ENCODE measurements around the gene RNF223. TPM values are rescaled to one million over a fixed set of nuclear protein-coding genes. Genes with fewer than 3 reads are reported as not detected.
"Not testable (repeated sequence)": the region's sequence is repeated elsewhere in the genome, so short reads cannot be mapped to it uniquely, and the experiment has no call there.

RNF223 gene
- polyA plus RNA-seq, 1 donor, result 0.32 TPM

- no peak for DNase-seq
Observed at GRCh38 chr1:1087351-1088028, 13.4 kb upstream of the RNF223 start.

DNA sequence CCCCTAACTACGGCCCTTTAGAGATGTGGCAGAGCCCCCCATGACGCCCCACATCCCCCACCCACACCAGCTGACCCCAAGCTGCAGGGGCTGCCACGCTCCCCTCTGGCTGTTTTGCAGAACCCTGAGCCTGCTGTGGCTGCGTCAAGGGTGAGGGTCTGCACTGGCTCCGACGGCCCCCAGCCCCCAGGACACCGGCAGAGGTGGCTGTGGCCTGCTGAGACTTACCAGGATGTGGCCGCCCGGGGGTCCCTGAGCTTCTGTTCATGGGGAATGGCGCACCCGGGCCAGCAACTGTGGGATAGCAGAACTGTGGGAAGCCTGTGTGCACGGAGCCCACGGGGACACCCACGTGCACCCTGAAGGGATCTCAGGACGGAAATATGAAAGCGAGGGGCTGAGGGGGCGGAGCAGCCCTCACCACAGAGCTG lies 12.8 kb upstream of the RNF223 start:
- DNase-seq, result no peak

DNA sequence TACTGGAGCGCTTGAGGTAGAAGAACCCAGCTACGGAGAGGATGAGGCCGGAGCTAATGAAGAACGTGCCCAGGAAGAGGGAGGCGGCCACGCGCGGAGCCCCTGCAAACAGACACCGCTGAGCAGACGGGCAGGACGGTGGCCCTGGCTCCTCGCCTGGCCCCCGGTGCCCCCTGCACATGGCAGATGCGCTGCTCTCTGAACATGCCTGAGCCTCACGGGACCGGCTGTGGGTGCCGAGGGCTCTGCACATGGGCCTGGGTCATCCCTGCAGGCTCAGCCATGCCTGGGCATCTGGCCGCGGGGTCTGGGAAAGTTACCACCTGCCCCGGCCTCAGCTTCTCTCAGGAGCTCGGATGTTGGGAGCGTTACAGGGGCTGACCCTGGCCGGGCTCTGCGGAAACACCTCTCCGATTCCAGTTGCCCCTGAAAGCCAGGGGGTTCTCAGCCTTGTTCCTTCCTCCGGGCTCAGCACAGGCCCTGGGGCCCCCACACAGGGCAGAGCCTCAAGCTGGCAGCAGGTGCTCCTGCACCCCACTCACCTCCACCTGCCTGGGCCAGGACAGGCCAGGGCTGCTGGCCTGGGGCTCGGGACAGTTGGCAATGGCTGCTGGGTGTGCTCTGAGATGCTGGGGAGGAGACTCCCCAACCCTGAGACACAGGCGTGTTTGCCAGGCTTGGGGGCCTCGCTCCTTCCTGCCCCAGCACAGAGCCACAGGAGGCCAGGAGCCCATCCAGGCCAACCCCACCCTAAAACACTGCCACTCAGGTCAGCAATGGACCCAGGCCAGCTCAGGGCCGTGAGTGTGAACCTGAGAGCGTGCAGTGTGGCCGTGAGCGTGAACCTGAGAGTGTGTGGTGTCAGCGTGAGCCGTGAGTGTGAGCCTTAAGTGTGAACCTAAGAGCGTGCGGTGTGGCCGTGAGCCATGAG lies 12.1 kb upstream of the RNF223 start:
- DNase-seq, result no peak

DNA sequence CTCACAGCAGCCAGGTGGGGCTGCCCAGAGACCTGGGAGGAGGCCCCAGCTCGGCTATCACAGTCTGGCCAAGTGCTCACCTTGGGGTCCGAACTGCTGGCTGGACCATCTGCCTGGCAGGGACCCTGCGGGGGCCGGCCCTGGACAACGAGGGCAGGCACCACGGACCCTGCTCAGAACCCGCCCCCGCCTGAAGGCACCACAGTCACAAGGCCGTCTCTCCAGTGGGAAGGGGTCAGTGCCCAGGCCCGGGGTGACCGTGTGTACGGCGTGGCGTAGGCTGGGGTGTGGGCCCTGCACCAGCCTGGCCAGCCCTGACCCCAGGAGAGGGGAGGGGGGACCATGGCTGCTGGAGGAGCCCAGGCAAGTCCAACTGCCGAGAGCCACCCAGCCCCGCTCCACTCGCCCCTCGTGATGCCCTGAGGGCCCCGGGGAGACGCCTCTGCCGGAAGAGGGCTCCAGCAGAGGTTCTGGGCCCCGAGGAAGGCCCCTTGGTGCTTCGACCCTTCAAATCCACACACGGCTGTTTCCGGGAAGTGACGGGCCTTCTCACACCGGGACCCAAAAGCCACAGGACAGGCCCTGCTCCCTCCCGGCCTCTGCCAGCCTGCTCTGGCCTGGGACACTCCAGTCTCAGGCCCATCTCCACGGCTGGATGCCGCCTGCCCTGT lies 11.2 kb upstream of the RNF223 start:
- no peak for DNase-seq

GRCh38 chr1:1084372-1085170 lies 10.5 kb upstream of the RNF223 start:
- no peak for DNase-seq

DNA sequence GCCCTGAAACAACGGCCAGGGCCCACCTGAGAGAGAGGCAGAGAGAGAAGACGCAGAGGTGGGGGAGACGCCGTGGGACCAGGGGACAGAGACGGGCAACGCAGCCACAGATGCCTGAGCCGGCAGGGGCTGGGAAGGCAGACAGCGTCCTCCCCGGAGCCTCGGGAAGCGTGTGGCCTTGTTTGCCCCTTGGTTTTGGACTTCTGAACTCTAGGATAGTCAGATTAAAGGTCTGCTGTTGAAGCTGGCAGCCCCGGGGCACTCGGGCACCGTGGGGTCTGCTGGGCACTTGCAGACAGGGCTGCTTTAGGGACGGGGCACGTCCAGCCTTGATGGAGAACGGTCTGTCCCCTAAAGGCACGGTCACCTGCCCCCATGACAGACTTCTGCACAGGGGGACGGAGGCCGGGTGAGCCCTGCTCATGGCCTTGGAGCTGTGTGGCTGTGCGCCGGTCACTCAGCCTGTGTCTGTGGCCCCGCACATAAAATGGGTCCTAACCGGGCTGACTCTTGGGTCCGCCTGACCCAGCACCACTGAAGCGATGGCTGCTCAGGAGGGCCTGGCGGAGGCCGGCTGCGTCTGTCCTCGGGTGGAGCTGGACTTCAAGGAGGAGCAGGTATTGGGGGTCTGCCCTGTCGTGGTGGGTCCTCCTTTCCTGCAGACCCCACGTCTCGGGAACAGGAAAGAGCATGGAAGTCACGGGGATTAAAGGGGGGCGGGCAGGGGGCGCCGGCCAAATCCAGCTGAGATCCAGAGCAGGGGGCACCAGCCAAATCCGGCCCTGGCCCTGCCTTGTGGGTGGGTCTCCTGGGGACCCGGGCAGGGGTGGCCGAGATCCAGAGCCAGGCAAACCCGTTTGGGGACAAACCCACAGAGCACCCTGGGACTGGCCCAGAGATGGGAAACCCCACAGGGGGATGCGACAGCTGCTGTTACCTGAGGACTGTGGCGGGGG lies 9.6 kb upstream of the RNF223 start:
- no peak for DNase-seq

GRCh38 chr1:1082776-1083415 lies 8.8 kb upstream of the RNF223 start:
- no peak for DNase-seq

- no peak for DNase-seq
Observed at GRCh38 chr1:1082239-1082775, 8.2 kb upstream of the RNF223 start.

DNA sequence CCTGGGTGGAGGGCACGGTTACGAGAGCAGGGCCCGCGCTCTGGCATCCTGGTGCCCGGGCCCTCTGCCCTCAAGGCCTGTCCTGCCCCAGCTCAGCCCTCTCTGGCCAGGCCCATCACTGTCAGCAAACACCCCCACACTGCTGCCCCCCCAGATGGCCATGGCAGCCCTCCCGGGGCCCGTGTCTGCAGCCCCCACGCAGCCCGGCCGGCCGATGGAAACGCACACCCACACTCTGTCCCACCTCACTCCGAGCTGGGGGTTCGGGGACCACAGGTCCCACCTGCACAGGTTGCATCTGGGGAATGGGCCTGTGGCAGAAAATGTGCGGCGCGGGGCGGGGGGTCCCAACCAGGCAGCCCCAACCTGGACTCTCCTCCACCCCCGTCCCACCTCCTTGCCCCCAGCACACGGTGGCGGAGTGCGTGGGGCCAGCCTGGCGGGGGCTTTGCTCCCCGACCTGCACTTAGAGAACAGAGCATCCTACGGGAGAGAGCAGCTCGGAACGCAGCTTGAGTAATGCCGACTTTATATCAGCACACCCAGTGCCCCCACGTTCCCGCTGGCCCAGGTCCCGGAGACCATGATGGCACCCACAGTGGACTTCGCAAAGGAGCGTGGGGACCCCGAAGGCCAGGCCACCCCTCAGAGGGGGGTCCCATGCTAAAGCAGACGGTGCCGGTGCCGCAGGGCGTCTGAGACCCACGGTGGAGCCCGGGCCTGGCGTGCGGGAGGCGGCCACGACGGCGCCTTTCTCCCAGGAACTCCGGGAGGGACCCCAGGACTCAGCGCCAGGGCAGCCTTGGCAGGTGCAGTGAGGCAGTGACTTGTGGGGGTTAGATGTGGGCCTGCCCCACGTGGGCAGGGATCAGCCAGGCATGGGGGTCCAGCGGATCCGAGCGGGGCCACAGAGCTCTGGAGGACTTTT lies 7.5 kb upstream of the RNF223 start:
- no peak for DNase-seq

DNA sequence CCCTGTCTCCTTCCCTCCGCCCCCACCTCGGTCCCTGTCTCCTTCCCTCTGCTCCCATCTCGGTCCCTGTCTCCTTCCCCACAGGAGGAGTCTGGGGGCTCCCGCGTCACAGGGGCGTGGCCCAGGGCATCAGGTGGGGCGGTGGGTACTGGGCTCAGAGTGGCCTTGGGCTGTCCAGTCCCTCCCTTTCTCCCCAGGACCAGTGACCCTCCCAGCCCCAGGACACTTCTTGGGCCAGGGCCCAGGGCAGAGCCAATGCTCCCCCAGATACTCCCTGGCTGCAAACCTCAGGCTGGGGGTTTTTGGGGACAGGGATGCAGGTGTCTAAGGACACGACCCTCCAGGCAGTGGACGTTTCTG lies 6.8 kb upstream of the RNF223 start:
- DNase-seq, result no peak

DNA sequence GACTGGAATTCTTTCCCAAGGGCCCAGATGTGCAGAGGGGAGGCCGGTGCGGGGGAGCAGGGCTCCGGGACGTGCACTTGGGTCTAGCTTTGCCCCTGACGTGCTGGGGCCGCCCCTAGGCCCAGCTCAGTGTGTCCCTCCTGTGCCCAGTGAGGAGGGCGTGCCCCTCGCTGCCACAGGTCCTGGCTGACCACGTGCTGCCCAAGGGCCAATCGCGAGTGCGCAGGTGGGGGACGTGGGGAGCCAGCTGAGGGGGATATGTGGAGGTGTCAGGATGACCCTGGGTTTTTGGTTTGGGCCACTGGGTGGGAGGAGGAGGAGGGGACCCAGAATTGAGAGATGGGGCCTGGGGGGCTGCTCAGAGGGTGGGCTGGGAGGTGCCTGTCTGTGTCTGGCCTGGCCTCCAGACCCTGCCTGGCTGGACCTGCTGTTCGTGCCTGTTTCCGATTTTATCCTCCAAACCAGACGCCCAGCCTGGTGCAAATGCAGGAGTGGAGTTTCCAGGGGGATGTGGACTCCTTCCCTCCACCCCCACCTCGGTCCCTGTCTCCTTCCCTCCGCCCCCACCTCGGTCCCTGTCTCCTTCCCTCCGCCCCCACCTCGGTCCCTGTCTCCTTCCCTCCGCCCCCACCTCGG lies 6.1 kb upstream of the RNF223 start:
- DNase-seq, result no peak

GRCh38 chr1:1079408-1080121 lies 5.5 kb upstream of the RNF223 start:
- no peak for DNase-seq

- not testable (repeated sequence) for DNase-seq
Observed at GRCh38 chr1:1077396-1077795, 3.3 kb upstream of the RNF223 start.

DNA sequence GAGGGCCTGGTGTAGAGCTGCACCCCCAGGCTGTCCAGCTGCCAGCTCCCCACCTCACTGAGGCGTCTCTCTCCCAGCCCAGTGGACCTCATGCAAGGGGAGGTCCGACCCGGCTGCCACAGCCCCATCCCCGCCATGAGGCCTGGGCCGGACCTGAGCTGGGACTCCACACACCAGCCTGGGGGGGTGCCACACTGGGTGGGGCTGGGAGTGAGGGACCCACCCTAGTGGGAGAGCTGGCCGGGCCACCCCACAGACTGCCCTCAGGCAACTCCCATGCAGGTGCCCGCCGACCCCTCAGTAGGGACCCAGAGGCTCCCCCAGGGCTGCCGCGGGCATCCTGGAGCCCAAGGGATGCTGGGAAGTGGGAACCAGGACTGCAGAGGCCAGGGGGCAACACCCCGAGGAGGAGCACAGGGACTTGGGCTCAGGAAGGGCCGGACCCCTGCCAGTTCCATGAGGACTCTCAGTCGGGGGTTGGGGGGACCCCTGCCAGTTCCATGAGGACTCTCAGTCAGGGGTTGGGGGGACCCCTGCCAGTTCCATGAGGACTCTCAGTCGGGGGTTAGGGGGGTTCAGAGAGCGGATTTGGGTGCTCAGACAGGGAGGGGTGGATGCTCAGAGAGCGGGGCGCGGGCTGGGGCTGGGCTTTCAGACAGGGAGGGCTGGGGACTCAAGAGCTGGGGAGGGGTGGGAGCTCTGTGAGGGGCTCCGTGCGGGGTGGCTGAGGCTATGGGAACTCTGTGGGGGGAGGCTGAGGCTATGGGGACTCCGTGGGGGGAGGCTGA lies 1.2 kb upstream of the RNF223 start:
- no peak for DNase-seq

- DNase-seq, result no peak
Observed at GRCh38 chr1:1074631-1075147, 583 bp upstream of the RNF223 start.
